K562 (cell line): ENCODE results near the gene ZNF768. TPM values are rescaled to one million over a fixed set of nuclear protein-coding genes. Genes with fewer than 3 reads are reported as not detected.

Experiments
- FIP1L1 ChIP-seq: fragments of 200-400 bp; formaldehyde crosslinking; IDR thresholded peaks from 2 replicates; pipeline ENCODE4 v1.6.1; 2018; ENCODE audit warnings: mild to moderate bottlenecking, low read depth, low read length; ENCODE audit not compliant: poor library complexity, severe bottlenecking
- GABPA ChIP-seq: fragments of 200-800 bp; sonication (Bioruptor generic); conservative IDR thresholded peaks from 2 replicates; pipeline ENCODE4 v1.6.1; 2016; ENCODE audit warnings: low read depth, missing genetic modification characterization, missing compliant biosample characterization
- GABPB2 ChIP-seq: fragments of 250-450 bp; sonication (Bioruptor Pico); conservative IDR thresholded peaks from 2 replicates; pipeline ENCODE4 v1.5.1; 2021; ENCODE audit warnings: mild to moderate bottlenecking
- JUND ChIP-seq, 2 experiments: IDR thresholded peaks; 2 replicates in 1 of 2; 3 replicates in 1 of 2; pipeline ENCODE4 v1.6.1; 2011; ENCODE audit warnings: borderline replicate concordance in 2 of 2, low read depth in 2 of 2, low read length in 2 of 2, improper control_type of control experiment in 1 of 2, missing biosample characterization in 1 of 2, missing genetic modification characterization in 1 of 2, missing genetic modification reagents in 1 of 2
- MCM2 ChIP-seq: fragments of 450-650 bp; IDR thresholded peaks from 2 replicates; pipeline ENCODE4 v1.6.1; 2017; ENCODE audit warnings: low read depth, mild to moderate bottlenecking
- NR2F6 ChIP-seq: fragments of 450-650 bp; formaldehyde crosslinking; IDR thresholded peaks from 2 replicates; pipeline ENCODE4 v1.4.0; 2020; ENCODE audit warnings: mild to moderate bottlenecking
- RB1 ChIP-seq: fragments of 450-650 bp; IDR thresholded peaks from 2 replicates; pipeline ENCODE4 v1.6.1; 2017; ENCODE audit warnings: low read depth, mild to moderate bottlenecking
- SMARCE1 ChIP-seq: fragments of 450-650 bp; IDR thresholded peaks from 2 replicates; pipeline ENCODE4 v1.7.1; 2016; ENCODE audit warnings: mild to moderate bottlenecking
- SMC3 ChIP-seq: conservative IDR thresholded peaks from 2 replicates; pipeline ENCODE4 v1.6.1; 2011; ENCODE audit warnings: low read depth, low read length, improper control_type of control experiment; ENCODE audit not compliant: insufficient read depth
- TCF7 ChIP-seq: sonication (generic); IDR thresholded peaks from 2 replicates; pipeline ENCODE4 v1.6.1; 2016; ENCODE audit warnings: antibody characterized with exemption, borderline replicate concordance
- TSC22D4 ChIP-seq: fragments of 450-650 bp; IDR thresholded peaks from 2 replicates; pipeline ENCODE4 v1.6.1; 2016; ENCODE audit warnings: missing genetic modification characterization, missing biosample characterization, control low read depth
- XRCC5 ChIP-seq: fragments of 200-400 bp; formaldehyde crosslinking; IDR thresholded peaks from 2 replicates; pipeline ENCODE4 v1.6.1; 2017; ENCODE audit warnings: low read depth, mild to moderate bottlenecking, low read length
- ZEB2 ChIP-seq: fragments of 450-650 bp; IDR thresholded peaks from 2 replicates; pipeline ENCODE4 v1.6.1; 2016
- ZNF41 ChIP-seq: fragments of 250-450 bp; sonication (Bioruptor Pico); conservative IDR thresholded peaks from 2 replicates; pipeline ENCODE4 v1.4.0; 2020; ENCODE audit warnings: mild to moderate bottlenecking
- polyA plus RNA-seq, 8 experiments: library from polyadenylated mRNA; depleted of rRNA in 4 of 8; stranded (reverse) in 5 of 8; unstranded in 3 of 8; fragments of >200 nt; fragmentation: Nextera tagmentation in 2 of 8; fragmentation: Illumina TruSeq in 1 of 8; extraction: Ambion mirVana in 2 of 8; extraction: Trizol in 1 of 8; gene quantifications; 2 replicates each; pipeline versions ENCODE4 v1.2.1 to v1.2.3, GENCODE V29; 2011 to 2014; ENCODE audit warnings: inconsistent platforms in 1 of 8, missing spikeins in 1 of 8
- total RNA-seq, 7 experiments: library from RNA; depleted of rRNA in 6 of 7; stranded (reverse); fragments of >200 nt in 6 of 7; fragmentation: Illumina TruSeq in 2 of 7; extraction: Trizol in 2 of 7; gene quantifications; 2 replicates each; pipeline versions ENCODE4 v1.2.1 to v1.2.3, GENCODE V29; 2011 to 2021; ENCODE audit warnings: low replicate concordance in 1 of 7
- TF ChIP-seq, protein P1 (sequence below): fragments of 250-450 bp; sonication (Bioruptor Pico); IDR thresholded peaks from 2 replicates; pipeline ENCODE4 v1.6.1; 2021; ENCODE audit warnings: mild to moderate bottlenecking
- TF ChIP-seq, protein P2 (sequence below): fragments of 200-400 bp; formaldehyde crosslinking; IDR thresholded peaks from 2 replicates; pipeline ENCODE4 v1.6.1; 2017; ENCODE audit warnings: mild to moderate bottlenecking, low read depth, low read length, moderate library complexity
- TF ChIP-seq, protein P3 (sequence below): fragments of 450-650 bp; IDR thresholded peaks from 2 replicates; pipeline ENCODE4 v1.6.1; 2016; ENCODE audit warnings: low read depth

ZNF768 gene
- total and polyA plus RNA-seq, 9 of the 15 experiments (the other 6 are each of a cell fraction or from before 2014, with no cell fraction given) = 0.13 to 50.7 (median 26.9) TPM

DNA sequence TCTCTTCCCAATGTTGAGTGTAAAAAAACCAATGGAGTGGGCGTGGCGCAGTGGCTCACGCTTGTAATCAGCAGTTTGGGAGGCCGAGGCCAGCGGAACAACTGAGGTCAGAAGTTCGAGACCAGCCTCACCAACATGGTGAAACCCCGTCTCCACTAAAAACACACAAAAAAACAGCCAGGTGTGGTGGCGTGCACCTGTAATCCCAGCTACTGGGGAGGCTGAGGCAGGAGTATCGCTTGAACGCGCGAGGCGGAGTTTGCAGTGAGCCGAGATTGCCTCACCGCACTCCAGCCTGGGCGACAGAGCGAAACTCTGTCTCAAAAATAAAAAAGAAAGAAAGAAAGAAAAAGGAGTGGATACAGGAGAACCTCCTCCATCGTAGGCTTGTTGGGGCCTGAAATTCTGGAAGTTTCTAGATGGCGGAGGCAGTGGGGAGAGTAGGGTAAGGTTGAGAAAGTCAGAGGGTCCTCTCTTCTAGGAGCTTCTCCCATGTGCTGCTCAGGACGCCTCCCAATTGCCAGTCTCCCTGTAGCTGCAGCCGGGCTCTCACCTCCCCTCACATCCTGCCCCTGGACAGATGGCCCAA, 32.5 kb upstream of the ZNF768 start (continued):
- TF ChIP-seq GABPA (tag) (no peak; the same call in none of the 2 replicates), SMARCE1 (peak; percentile 54; the same call in 1 of the 2 replicates), TSC22D4 (tag) (no peak), XRCC5 (no peak), FIP1L1 (no peak), TCF7 (no peak), ZNF41 (CRISPR knock-in tag) (0 out of 2 replicates have a peak, but pooled peaks have one; percentile 17), SMC3 (no peak), RB1 (no peak), JUND (IDR thresholded peaks at IDR 0.05; ENCODE audit: borderline replicate concordance, low read depth, low read length) (no peak), JUND (tag; IDR thresholded peaks at IDR 0.05; ENCODE audit: borderline replicate concordance, low read depth, low read length) (no peak), NR2F6 (CRISPR knock-in tag) (no peak), ZEB2 (peak; percentile 68), GABPB2 (no peak), MCM2 (no peak)
- TF ChIP-seq, protein P1, sequence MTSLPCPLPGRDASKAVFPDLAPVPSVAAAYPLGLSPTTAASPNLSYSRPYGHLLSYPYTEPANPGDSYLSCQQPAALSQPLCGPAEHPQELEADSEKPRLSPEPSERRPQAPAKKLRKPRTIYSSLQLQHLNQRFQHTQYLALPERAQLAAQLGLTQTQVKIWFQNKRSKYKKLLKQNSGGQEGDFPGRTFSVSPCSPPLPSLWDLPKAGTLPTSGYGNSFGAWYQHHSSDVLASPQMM (CRISPR knock-in tag) = no peak
- TF ChIP-seq, protein P2, sequence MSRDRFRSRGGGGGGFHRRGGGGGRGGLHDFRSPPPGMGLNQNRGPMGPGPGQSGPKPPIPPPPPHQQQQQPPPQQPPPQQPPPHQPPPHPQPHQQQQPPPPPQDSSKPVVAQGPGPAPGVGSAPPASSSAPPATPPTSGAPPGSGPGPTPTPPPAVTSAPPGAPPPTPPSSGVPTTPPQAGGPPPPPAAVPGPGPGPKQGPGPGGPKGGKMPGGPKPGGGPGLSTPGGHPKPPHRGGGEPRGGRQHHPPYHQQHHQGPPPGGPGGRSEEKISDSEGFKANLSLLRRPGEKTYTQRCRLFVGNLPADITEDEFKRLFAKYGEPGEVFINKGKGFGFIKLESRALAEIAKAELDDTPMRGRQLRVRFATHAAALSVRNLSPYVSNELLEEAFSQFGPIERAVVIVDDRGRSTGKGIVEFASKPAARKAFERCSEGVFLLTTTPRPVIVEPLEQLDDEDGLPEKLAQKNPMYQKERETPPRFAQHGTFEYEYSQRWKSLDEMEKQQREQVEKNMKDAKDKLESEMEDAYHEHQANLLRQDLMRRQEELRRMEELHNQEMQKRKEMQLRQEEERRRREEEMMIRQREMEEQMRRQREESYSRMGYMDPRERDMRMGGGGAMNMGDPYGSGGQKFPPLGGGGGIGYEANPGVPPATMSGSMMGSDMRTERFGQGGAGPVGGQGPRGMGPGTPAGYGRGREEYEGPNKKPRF = no peak
- TF ChIP-seq, protein P3, sequence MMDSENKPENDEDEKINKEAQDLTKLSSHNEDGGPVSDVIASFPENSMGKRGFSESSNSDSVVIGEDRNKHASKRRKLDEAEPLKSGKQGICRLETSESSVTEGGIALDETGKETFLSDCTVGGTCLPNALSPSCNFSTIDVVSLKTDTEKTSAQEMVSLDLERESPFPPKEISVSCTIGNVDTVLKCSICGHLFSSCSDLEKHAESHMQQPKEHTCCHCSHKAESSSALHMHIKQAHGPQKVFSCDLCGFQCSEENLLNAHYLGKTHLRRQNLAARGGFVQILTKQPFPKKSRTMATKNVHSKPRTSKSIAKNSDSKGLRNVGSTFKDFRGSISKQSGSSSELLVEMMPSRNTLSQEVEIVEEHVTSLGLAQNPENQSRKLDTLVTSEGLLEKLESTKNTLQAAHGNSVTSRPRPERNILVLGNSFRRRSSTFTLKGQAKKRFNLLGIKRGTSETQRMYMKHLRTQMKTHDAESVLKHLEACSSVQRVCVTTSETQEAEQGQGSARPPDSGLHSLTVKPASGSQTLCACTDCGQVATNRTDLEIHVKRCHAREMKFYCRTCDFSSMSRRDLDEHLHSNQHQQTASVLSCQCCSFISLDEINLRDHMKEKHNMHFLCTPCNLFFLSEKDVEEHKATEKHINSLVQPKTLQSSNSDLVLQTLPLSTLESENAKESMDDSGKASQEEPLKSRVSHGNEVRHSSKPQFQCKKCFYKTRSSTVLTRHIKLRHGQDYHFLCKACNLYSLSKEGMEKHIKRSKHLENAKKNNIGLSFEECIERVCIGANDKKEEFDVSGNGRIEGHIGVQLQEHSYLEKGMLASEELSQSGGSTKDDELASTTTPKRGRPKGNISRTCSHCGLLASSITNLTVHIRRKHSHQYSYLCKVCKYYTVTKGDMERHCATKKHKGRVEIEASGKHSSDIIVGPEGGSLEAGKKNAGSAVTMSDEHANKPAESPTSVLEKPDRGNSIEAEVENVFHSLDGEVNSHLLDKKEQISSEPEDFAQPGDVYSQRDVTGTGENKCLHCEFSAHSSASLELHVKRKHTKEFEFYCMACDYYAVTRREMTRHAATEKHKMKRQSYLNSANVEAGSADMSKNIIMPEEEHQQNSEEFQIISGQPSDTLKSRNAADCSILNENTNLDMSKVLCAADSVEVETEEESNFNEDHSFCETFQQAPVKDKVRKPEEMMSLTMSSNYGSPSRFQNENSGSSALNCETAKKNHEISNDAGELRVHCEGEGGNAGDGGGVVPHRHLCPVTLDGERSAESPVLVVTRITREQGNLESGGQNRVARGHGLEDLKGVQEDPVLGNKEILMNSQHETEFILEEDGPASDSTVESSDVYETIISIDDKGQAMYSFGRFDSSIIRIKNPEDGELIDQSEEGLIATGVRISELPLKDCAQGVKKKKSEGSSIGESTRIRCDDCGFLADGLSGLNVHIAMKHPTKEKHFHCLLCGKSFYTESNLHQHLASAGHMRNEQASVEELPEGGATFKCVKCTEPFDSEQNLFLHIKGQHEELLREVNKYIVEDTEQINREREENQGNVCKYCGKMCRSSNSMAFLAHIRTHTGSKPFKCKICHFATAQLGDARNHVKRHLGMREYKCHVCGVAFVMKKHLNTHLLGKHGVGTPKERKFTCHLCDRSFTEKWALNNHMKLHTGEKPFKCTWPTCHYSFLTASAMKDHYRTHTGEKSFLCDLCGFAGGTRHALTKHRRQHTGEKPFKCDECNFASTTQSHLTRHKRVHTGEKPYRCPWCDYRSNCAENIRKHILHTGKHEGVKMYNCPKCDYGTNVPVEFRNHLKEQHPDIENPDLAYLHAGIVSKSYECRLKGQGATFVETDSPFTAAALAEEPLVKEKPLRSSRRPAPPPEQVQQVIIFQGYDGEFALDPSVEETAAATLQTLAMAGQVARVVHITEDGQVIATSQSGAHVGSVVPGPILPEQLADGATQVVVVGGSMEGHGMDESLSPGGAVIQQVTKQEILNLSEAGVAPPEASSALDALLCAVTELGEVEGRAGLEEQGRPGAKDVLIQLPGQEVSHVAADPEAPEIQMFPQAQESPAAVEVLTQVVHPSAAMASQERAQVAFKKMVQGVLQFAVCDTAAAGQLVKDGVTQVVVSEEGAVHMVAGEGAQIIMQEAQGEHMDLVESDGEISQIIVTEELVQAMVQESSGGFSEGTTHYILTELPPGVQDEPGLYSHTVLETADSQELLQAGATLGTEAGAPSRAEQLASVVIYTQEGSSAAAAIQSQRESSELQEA = no peak
